Fibroblast of skin of right quadriceps (primary cell): ENCODE measurements around the gene AREL1.

Experiments used
- DNase-seq: peaks from one replicate; pipeline ENCODE4 v3.0.0-alpha.2; 2013

The AREL1 gene

GRCh38 chr14:74634964-74635363 lies 77.9 kb downstream of the AREL1 start:
- no peak for DNase-seq

DNA sequence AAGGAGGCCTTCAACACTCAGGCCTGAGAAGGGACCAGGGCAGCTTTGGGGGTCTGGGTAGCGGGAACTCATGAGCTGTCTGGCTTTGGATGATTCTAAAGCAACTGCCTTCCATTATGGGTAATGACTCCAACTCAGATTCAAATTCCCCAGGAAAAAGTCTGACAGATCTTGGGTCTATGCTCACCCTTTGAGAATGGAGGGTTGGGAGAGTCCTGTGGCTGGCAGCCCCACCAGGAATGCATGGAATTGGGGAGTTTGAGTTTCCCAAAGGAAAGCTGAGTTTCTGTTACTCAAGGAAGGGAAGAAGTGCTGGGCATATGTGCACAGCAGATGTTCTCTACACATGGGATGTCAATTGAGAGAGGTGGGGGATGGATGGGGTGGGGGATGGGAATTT lies 78.4 kb downstream of the AREL1 start:
- DNase-seq, result peak; percentile 71

DNA sequence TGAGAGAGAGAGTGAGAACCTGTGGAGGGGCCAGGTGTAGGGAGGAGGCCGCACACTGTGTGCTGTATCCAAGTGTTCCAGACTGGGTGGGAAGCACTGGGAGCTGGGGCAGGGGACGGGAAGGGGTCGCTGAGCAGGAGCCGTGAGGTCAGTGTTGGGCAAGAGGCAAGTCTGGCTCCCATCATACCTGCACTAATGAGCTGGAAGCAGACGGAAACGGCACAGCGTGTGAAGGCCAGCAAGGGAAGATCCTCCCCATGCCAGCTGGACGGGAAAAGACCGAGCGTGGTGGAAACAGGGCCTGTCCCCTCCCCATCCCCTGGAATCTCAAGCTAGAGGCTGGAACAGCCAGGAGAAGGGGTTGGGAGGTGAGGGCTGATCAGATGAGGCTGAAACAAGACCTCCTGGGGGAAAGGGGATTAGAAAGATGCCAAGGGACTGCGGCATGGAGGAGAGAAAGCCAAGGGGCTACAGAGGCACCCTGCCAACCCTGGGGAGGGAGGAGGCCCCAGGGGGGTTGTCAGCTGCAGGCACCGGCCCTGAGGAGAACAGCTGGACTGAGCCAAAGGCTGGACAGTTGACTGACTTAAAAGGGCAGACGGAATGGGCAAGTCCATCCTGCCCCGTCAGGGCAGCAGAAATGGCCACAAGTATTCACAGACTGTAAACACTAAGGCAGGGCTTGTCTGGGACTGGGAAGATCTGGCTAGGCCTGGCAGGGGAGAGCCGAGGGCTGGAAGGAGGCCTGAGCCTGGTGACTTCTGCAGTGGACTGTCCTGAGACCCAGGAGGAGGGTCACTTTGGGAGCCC lies 81.8 kb downstream of the AREL1 start:
- no peak for DNase-seq

GRCh38 chr14:74628418-74628817 lies 84.5 kb downstream of the AREL1 start:
- DNase-seq, result no peak

DNA sequence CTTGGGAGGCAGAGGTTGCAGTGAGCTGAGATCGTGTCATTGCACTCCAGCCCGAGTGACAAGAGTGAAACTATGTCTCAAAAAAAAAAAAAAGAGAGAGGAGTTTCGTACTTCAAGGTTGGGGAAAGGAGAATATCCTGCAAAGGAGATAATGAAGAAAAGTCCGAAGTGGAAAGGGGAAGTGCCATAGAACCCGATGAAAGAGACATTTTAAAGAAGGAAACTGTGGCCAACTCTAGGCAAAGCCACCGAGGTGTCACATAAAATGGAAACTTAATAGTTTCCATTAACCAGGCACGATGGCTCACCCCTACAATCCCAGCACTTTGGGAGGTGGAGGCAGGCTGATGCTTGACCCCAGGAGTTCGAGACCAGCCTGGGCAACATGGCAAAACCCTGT lies 85.8 kb downstream of the AREL1 start:
- no peak for DNase-seq

- no peak for DNase-seq
Observed at GRCh38 chr14:74622257-74622656, 90.6 kb downstream of the AREL1 start.

GRCh38 chr14:74621556-74621955 lies 91.3 kb downstream of the AREL1 start:
- DNase-seq, result no peak

- DNase-seq, result no peak
Observed at GRCh38 chr14:74620923-74621322, 92.0 kb downstream of the AREL1 start.

- peak; percentile 91 for DNase-seq
Observed at GRCh38 chr14:74620497-74620921, 92.4 kb downstream of the AREL1 start.

DNA sequence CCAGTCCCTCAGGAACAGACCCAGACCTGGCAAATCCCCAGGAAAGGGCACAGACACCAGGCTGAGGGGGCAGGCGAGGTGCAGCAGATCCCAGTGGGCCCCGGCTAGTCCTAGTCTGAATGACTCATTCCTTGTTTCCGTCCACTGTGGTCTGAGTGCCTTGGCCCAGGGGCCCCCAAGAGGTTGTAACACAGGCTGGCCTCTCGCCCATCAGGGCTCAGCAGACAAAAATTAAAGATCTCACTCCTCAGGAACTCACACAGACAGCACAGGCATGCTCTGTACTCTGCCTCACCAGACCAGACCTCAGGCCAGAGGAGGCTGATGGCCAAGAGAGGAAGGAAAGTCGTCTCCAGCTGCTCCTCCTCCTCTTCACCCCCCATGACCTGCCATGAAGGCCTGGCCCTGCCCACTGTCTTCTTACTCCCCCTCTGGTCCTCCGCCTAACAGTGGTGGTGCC lies 93.2 kb downstream of the AREL1 start:
- peak; percentile 89 for DNase-seq

- DNase-seq, result peak; percentile 80
Observed at GRCh38 chr14:74618078-74618952, 94.6 kb downstream of the AREL1 start.

DNA sequence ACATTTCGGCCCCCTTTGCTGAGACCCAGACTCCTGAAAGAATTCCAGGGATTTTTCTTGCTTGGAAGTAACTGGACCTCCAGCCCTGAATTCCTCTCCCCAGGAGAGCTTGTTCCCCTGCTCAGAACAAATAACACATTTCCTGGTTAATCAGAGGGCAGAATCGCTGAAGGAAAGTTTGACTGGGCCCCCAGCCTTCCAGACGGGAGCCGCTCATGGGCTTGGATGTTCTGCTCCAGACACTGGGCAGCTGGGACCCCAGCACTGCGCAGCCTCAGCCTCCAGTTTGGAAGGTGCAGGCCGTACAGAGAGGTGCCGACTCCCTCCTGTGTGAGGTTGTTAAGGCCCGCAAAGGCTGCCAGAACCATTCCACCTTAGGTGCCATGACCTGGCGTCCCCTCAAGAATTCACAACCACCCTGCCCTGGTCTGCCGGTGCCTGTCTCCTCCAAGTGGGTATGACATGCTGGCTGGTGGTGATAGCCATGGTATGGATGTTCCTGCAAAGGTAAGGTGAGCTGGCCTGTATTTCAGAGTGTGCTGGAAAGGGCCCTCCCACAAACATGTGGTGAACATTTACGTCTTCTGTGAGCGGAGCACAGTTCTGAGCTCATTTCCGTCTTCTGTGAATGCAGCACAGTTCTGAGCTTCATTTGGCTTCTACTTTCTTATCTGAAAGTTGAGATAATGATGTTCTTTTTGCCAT lies 95.7 kb downstream of the AREL1 start:
- DNase-seq, result peak; percentile 38

GRCh38 chr14:74616507-74616906 lies 96.4 kb downstream of the AREL1 start:
- DNase-seq, result peak; percentile 87

DNA sequence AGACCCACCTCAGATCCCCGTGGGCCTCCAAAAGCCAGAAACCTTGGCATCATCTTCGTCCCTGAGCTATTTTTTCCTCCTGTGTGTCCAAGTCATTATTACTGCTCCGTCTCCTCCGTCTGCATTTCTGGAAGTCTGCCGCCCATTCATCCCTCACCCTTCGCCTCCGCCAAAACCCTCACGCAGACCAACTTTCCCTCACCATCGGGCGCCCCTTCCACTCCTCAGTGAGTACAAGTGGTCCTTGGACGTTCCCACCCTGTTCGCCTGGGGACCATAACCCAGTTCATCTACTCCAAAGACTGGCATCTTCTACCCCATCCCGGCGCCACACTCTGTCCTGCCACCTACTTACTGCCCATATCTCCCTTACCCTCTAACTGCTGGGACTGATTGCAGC lies 97.1 kb downstream of the AREL1 start:
- no peak for DNase-seq

DNA sequence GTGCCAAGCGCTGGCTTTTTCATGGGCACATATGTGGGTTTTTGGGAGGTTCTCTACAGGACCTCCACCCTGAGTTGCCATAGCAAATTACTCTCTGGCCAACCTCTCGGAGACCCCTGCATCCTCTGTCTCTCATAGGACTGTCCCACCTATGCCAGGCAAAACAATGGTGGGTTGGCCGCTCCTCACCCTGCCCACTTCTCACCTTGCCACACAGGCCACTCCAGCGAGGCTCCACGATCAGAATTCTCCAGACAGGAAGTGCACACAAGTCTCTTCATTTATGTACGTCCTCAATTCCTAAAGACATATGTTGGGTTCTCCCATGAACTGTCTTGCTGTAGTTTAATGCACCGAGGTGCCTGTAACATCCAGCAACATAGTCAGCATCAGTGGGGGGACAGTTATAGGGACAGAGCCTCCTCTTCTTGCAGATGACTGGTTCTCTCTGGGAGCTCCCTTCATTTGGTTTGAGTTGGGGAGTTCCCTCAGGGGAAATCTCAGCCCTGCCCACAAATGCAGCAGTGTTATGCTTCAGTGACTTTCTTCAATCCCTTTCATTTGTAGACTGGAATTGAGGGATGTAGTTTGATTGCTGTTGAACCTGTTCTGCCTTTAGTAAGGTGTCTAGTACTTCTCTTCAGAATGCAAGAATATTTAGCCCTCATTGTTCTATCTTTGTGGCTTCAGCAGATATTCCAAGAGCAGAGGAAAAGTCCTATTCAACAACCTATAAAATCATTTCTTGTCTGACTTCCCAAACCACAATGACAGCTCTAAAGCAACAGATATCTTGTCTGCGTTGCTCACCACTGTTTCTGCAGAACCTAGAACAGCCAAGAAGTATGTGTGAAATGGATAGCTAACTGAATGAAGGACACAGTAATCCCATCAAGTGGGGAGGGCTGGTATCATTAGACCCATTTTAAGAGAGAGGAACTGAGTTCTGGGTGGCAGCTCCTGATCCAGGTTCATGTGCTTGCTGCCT lies 98.1 kb downstream of the AREL1 start:
- DNase-seq, result no peak

- no peak for DNase-seq
Observed at GRCh38 chr14:74613211-74613914, 99.5 kb downstream of the AREL1 start.

DNA sequence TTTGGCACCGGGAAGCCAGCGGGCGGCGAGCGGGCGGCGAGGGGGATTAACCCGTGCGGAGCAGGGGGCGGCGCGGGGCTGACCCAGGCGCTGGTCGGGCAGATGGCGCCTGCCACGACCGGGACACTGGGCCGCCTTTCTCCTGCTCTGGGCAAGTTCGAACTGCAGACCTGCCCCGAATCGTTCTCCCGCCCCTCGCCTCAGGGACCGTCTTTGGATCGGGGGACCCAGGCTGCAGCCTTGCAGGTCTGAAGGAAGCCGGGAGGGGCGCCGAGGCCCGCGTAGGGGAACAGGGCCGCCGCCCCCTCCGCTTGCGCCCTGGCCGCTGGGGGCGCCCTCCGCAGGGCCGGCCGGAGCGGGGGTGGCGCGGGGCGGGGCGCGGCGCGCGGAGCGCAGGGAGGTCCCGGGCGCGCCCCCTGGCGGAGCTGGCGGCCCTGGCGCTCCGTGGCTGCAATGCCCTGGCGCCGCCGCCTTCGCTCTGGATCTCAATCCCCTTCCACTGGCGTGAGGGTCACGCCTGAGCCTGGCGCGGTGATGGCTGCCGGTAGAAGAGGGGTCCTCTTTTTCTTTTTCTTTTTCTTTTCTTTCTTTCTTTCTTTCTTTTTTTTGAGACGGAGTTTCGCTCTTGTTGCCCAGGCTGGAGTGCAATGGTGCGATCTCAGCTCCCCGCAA lies 100.4 kb downstream of the AREL1 start:
- peak; percentile 81 for DNase-seq

GRCh38 chr14:74611650-74612349 lies 101.1 kb downstream of the AREL1 start, which contains the start of gene LTBP2:
LTBP2 (minus strand) TSS chr14:74612237; CDS start chr14:74611944, 293 bp downstream.
- no peak for DNase-seq
